ENCODE data around the gene DOC2B. TPM values are rescaled to one million over a fixed set of nuclear protein-coding genes. Genes with fewer than 3 reads are reported as not detected.

The DOC2B gene
- total RNA-seq, 1 experiment from 2014 or later: 0.17 TPM

GRCh38 chr17:152860-153420 lies 28.5 kb downstream of the DOC2B start:
- Histone ChIP-seq H3K4me1 (ENCODE audit: insufficient read depth, low read length, poor library complexity, severe bottlenecking) (no peaks in the 10 kb centered on the region), H3K27me3 (replicated peaks; ENCODE audit: insufficient read depth, low read depth, low read length, poor library complexity) (no peaks in the 10 kb centered on the region), H3K36me3 (ENCODE audit: insufficient read depth, low read length, poor library complexity, severe bottlenecking) (no peaks in the 10 kb centered on the region), H3K9me3 (ENCODE audit: low read depth, low read length, poor library complexity, severe bottlenecking) (no peaks in the 10 kb centered on the region), H3K27ac (ENCODE audit: low read depth, low read length, poor library complexity, severe bottlenecking) (no peak overlapping the region), H3K4me3 (ENCODE audit: low read depth, low read length, poor library complexity, severe bottlenecking) (no peak overlapping the region)
- no peak for DNase-seq (ENCODE audit: low spot score)
- ChIA-PET POLR2A (ENCODE audit: low non-redundant PET) (no interaction called here), CTCF (no interaction called here)
- no TSS peak for BruUV-seq (replicated peaks)
- intact Hi-C loops (cut with micrococcal nuclease; ENCODE audit: unreplicated experiment): no loop called here
- no peak for TF ChIP-seq EZH2 (IDR thresholded peaks at IDR 0.05; ENCODE audit: borderline replicate concordance, low read depth, low read length, poor library complexity, severe bottlenecking)
- TF ChIP-seq CTCF (conservative IDR thresholded peaks at IDR 0.05; ENCODE audit: low read depth, low read length): no peak

DNA sequence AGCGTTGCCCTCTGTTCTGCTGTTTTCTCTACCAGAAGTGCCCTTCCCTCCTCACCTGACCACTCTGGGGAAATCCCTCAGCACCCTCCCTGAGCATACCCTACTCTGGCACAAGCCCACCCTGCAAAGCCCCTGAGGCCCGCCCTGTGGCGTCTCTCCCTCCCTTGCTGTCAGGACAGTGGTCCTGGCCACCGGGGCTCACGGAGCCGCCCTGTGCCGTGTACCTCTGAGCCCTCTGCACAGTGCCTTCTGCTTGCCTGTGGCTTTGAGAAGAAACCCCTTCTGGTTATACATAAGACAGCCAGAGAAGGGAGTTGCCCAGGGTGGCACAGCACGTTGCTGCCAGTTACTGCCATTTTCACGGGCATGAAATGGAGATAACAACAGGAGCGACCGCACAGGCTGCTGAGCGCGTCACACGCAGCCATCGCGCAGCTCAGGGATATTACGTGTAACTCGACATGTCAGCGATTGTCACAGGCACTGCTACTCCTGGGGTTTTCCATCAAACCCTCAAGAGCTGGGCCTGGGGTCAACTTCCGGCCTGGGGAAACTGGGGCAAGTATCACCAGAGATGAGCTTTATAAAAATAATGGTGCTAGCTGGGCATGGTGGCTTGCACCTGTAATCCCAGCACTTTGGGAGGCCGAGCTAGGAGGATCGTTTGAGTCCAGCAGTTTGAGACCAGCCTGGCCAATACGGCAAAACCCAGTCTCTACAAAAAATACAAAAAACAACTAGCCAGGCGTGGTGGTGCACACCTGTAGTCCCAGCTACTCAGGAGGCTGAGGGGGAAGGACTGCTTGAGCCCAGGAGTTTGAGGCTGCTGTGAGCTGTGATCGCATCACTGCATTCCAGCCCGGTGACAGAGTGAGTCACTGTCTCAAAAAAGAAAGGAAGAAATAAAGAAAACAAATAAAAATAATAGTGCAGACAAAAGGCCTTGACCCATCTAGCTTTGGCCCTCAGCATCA lies 29.3 kb downstream of the DOC2B start:
- H3K9me3 ChIP-seq (ENCODE audit: low read depth, low read length, poor library complexity, severe bottlenecking): no peaks in the 10 kb centered on the region
- no peak for DNase-seq (ENCODE audit: low spot score)
- BruUV-seq (replicated peaks): no TSS peak
- H3K4me3 ChIP-seq (ENCODE audit: low read depth, low read length, poor library complexity, severe bottlenecking): no peak overlapping the region
- no peaks in the 10 kb centered on the region for H3K27me3 ChIP-seq (replicated peaks; ENCODE audit: insufficient read depth, low read depth, low read length, poor library complexity)
- POLR2A ChIA-PET (ENCODE audit: low non-redundant PET): no interaction called here
- H3K36me3 ChIP-seq (ENCODE audit: insufficient read depth, low read length, poor library complexity, severe bottlenecking): no peaks in the 10 kb centered on the region
- intact Hi-C loops (cut with micrococcal nuclease; ENCODE audit: unreplicated experiment): no loop called here
- no peak overlapping the region for H3K27ac ChIP-seq (ENCODE audit: low read depth, low read length, poor library complexity, severe bottlenecking)
- no peaks in the 10 kb centered on the region for H3K4me1 ChIP-seq (ENCODE audit: insufficient read depth, low read length, poor library complexity, severe bottlenecking)
- CTCF ChIA-PET: no interaction called here
- no peak for TF ChIP-seq CTCF (conservative IDR thresholded peaks at IDR 0.05; ENCODE audit: low read depth, low read length)
- no peak for TF ChIP-seq EZH2 (IDR thresholded peaks at IDR 0.05; ENCODE audit: borderline replicate concordance, low read depth, low read length, poor library complexity, severe bottlenecking)

GRCh38 chr17:151004-151403 lies 30.4 kb downstream of the DOC2B start:
- Histone ChIP-seq H3K36me3 (ENCODE audit: insufficient read depth, low read length, poor library complexity, severe bottlenecking) (no peaks in the 10 kb centered on the region), H3K27me3 (replicated peaks; ENCODE audit: insufficient read depth, low read depth, low read length, poor library complexity) (no peaks in the 10 kb centered on the region), H3K4me3 (ENCODE audit: low read depth, low read length, poor library complexity, severe bottlenecking) (no peak overlapping the region), H3K9me3 (ENCODE audit: low read depth, low read length, poor library complexity, severe bottlenecking) (no peaks in the 10 kb centered on the region), H3K4me1 (ENCODE audit: insufficient read depth, low read length, poor library complexity, severe bottlenecking) (no peaks in the 10 kb centered on the region), H3K27ac (ENCODE audit: low read depth, low read length, poor library complexity, severe bottlenecking) (no peak overlapping the region)
- POLR2A ChIA-PET (ENCODE audit: low non-redundant PET): no interaction called here
- DNase-seq (ENCODE audit: low spot score): no peak
- intact Hi-C loops (cut with micrococcal nuclease; ENCODE audit: unreplicated experiment): no loop called here
- TF ChIP-seq CTCF (conservative IDR thresholded peaks at IDR 0.05; ENCODE audit: low read depth, low read length): no peak
- TF ChIP-seq EZH2 (IDR thresholded peaks at IDR 0.05; ENCODE audit: borderline replicate concordance, low read depth, low read length, poor library complexity, severe bottlenecking): no peak
- CTCF ChIA-PET: no interaction called here
- BruUV-seq (replicated peaks): no TSS peak
